ENCODE results near the gene POU2F1. TPM values are rescaled to one million over a fixed set of nuclear protein-coding genes. Genes with fewer than 3 reads are reported as not detected.
A peak's percentile ranks its signal among the peaks of the same experiment; 100 is the strongest.

Gene POU2F1
- total RNA-seq, 1 donor from 2014 or later, result 68.0 TPM

- Histone ChIP-seq H3K9me3 (ENCODE audit: low read depth) (no peaks in the 10 kb centered on the region), H4K20me1 (ENCODE audit: low read depth) (peaks cover 99% of the 10 kb centered on the region), H3K79me2 (ENCODE audit: low read depth) (peaks cover 100% of the 10 kb centered on the region), H3K4me2 (peak overlapping the region; percentile 10), H3K4me1 (peaks cover 73% of the 10 kb centered on the region), H3K27ac (peak overlapping the region; percentile 33), H3K27me3 (no peaks in the 10 kb centered on the region), H3K36me3 (no peaks in the 10 kb centered on the region), H3K4me3 (no peak overlapping the region), H3K9ac (no peak overlapping the region), H3F3A (ENCODE audit: low read depth) (peaks cover 5% of the 10 kb centered on the region), H2AFZ (replicated peaks) (no peak overlapping the region)
- no peak overlapping the region for H3K27ac Mint-ChIP-seq
- DNase-seq (ENCODE audit: low spot score), result peak; percentile 45
- no peaks in the 10 kb centered on the region for H3K36me3 Mint-ChIP-seq
- peaks cover 30% of the 10 kb centered on the region for H3K4me1 Mint-ChIP-seq
- no peaks in the 10 kb centered on the region for H3K27me3 Mint-ChIP-seq (ENCODE audit: insufficient read depth, low read depth)
- TF ChIP-seq EZH2phosphoT487 (IDR thresholded peaks at IDR 0.05), result no peak
- TF ChIP-seq EZH2 (IDR thresholded peaks at IDR 0.05), result no peak
- no peak for TF ChIP-seq CTCF (IDR thresholded peaks at IDR 0.05)
- no peak overlapping the region for H3K4me3 Mint-ChIP-seq
- H3K9me3 Mint-ChIP-seq, result peaks cover 2% of the 10 kb centered on the region
Measured at GRCh38 chr1:167227934-167228378, 7.3 kb downstream of the POU2F1 start.

GRCh38 chr1:167229719-167230385 lies 9.2 kb downstream of the POU2F1 start:
- H3K4me1 Mint-ChIP-seq, result peaks cover 17% of the 10 kb centered on the region
- peaks cover 2% of the 10 kb centered on the region for H3K9me3 Mint-ChIP-seq
- H3K36me3 Mint-ChIP-seq, result no peaks in the 10 kb centered on the region
- Histone ChIP-seq H3K36me3 (no peaks in the 10 kb centered on the region), H3K4me3 (no peak overlapping the region), H3F3A (ENCODE audit: low read depth) (peaks cover 5% of the 10 kb centered on the region), H3K4me1 (peaks cover 66% of the 10 kb centered on the region), H3K9me3 (ENCODE audit: low read depth) (no peaks in the 10 kb centered on the region), H2AFZ (replicated peaks) (no peak overlapping the region), H3K27me3 (no peaks in the 10 kb centered on the region), H3K79me2 (ENCODE audit: low read depth) (peaks cover 100% of the 10 kb centered on the region), H4K20me1 (ENCODE audit: low read depth) (peaks cover 99% of the 10 kb centered on the region), H3K4me2 (no peak overlapping the region), H3K9ac (no peak overlapping the region), H3K27ac (no peak overlapping the region)
- TF ChIP-seq EZH2phosphoT487 (IDR thresholded peaks at IDR 0.05) (no peak), EZH2 (IDR thresholded peaks at IDR 0.05) (no peak), CTCF (IDR thresholded peaks at IDR 0.05) (no peak)
- no peaks in the 10 kb centered on the region for H3K27me3 Mint-ChIP-seq (ENCODE audit: insufficient read depth, low read depth)
- no peak for DNase-seq (ENCODE audit: low spot score)
- no peak overlapping the region for H3K27ac Mint-ChIP-seq
- H3K4me3 Mint-ChIP-seq, result no peak overlapping the region

- Mint-ChIP-seq H3K27ac (no peak overlapping the region), H3K4me1 (peaks cover 11% of the 10 kb centered on the region), H3K36me3 (no peaks in the 10 kb centered on the region), H3K9me3 (peaks cover 2% of the 10 kb centered on the region), H3K27me3 (ENCODE audit: insufficient read depth, low read depth) (no peaks in the 10 kb centered on the region), H3K4me3 (no peak overlapping the region)
- Histone ChIP-seq H3K4me3 (no peak overlapping the region), H3K79me2 (ENCODE audit: low read depth) (peaks cover 100% of the 10 kb centered on the region), H3K4me1 (peaks cover 65% of the 10 kb centered on the region), H3F3A (ENCODE audit: low read depth) (peaks cover 5% of the 10 kb centered on the region), H3K27ac (no peak overlapping the region), H3K4me2 (no peak overlapping the region), H3K36me3 (no peaks in the 10 kb centered on the region), H2AFZ (replicated peaks) (no peak overlapping the region), H3K9ac (no peak overlapping the region), H3K27me3 (no peaks in the 10 kb centered on the region), H4K20me1 (ENCODE audit: low read depth) (peaks cover 99% of the 10 kb centered on the region), H3K9me3 (ENCODE audit: low read depth) (no peaks in the 10 kb centered on the region)
- DNase-seq (ENCODE audit: low spot score), result no peak
- TF ChIP-seq CTCF (IDR thresholded peaks at IDR 0.05), result no peak
- no peak for TF ChIP-seq EZH2phosphoT487 (IDR thresholded peaks at IDR 0.05)
- no peak for TF ChIP-seq EZH2 (IDR thresholded peaks at IDR 0.05)
Measured at GRCh38 chr1:167230437-167230836, 9.8 kb downstream of the POU2F1 start.

All from neural progenitor cell (in vitro differentiated cells).